ENCODE data around the gene BGN. TPM values are rescaled to one million over a fixed set of nuclear protein-coding genes. Genes with fewer than 3 reads are reported as not detected.
A peak's percentile ranks its signal among the peaks of the same experiment; 100 is the strongest.

BGN gene
- total RNA-seq, 3 donors from 2014 or later, result 9.7 to 21.3 (median 11.0) TPM

- H3K4me1 ChIP-seq, result no peaks in the 10 kb centered on the region
- TF ChIP-seq CTCF (IDR thresholded peaks at IDR 0.05) (no peak), POLR2A (IDR thresholded peaks at IDR 0.05) (no peak), POLR2AphosphoS5 (IDR thresholded peaks at IDR 0.05) (no peak)
- H3K27me3 ChIP-seq, result peaks cover 0 to 49% of the 10 kb centered on the region in 2 donors
- H3K9me3 ChIP-seq, result no peaks in the 10 kb centered on the region
- intact Hi-C loops (cut with DNase I; ENCODE audit: low total_unique reads), result no loop called here
- no peak overlapping the region for H3K4me3 ChIP-seq
- H3K27ac ChIP-seq, result no peak overlapping the region
- DNase-seq (ENCODE audit: low spot score in 2 of 2), result no peak
- H3K36me3 ChIP-seq, result no peaks in the 10 kb centered on the region
These were observed 28.9 kb upstream of the BGN start for GRCh38 chrX:153465691-153466380.

DNA sequence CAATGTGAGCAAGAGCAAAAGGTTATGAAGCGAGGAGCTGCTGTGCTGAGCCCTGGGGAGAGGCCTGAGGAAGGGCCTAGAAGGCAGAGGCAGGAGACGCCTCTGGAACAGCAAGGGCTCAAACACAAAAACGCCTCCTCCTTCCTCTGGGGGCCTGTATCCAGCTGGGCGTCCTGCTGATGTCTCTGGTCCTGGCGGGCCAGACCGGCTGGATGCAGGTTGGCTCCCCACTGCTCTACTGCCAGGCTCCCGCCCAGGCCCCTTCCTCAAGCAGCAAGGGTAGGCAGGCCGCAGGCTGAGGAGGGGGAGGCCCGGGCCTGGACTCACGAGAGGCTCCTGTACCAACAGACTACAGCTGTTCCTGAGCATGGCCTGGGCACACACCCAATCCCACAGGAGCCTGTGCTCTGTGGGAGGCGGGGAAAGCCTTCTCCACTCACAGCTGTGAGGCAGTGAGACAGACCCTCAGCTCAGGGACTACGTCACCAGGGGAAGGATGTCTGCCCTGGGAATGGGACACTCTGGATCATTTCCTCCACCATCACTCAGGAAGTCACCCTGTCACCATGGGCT is 26.7 kb upstream of the BGN start:
- H3K27ac ChIP-seq, result no peak overlapping the region
- H3K4me1 ChIP-seq, result no peaks in the 10 kb centered on the region
- H3K9me3 ChIP-seq, result no peaks in the 10 kb centered on the region
- no peaks in the 10 kb centered on the region for H3K36me3 ChIP-seq
- TF ChIP-seq CTCF (IDR thresholded peaks at IDR 0.05) (no peak), POLR2AphosphoS5 (IDR thresholded peaks at IDR 0.05) (no peak), POLR2A (IDR thresholded peaks at IDR 0.05) (no peak)
- H3K4me3 ChIP-seq, result no peak overlapping the region
- no peak for DNase-seq (ENCODE audit: low spot score in 2 of 2)
- H3K27me3 ChIP-seq, result peaks cover 0 to 52% of the 10 kb centered on the region in 2 donors
- intact Hi-C loops (cut with DNase I; ENCODE audit: low total_unique reads), result no loop called here

GRCh38 chrX:153469811-153470410 is 24.9 kb upstream of the BGN start:
- Histone ChIP-seq H3K27me3 (peaks cover 0 to 53% of the 10 kb centered on the region in 2 donors), H3K4me1 (no peaks in the 10 kb centered on the region), H3K27ac (peak overlapping the region; percentile 45 to 79), H3K4me3 (peak overlapping the region; percentile 63 to 73 (median 64)), H3K9me3 (no peaks in the 10 kb centered on the region), H3K36me3 (no peaks in the 10 kb centered on the region)
- DNase-seq (ENCODE audit: low spot score in 2 of 2), result no peak
- TF ChIP-seq POLR2AphosphoS5 (IDR thresholded peaks at IDR 0.05), result no peak
- peak in 1 of 3 donors; percentile 30 for TF ChIP-seq CTCF (IDR thresholded peaks at IDR 0.05)
- no peak for TF ChIP-seq POLR2A (IDR thresholded peaks at IDR 0.05)
- intact Hi-C loops (cut with DNase I; ENCODE audit: low total_unique reads), result no loop called here

GRCh38 chrX:153470411-153471363 is 24.1 kb upstream of the BGN start, which contains the start of gene HAUS7:
Gene HAUS7, minus strand, starts transcription at chrX:153470576. Its CDS starts 19 bp downstream, at chrX:153470557.
- TF ChIP-seq POLR2AphosphoS5 (IDR thresholded peaks at IDR 0.05), result peak in 1 of 3 donors; percentile 34
- no peak for TF ChIP-seq POLR2A (IDR thresholded peaks at IDR 0.05)
- TF ChIP-seq CTCF (IDR thresholded peaks at IDR 0.05), result peak; percentile 17 to 55 (median 20)
- intact Hi-C loops (cut with DNase I; ENCODE audit: low total_unique reads), result no loop called here
- Histone ChIP-seq H3K9me3 (no peaks in the 10 kb centered on the region), H3K27me3 (peaks cover 0 to 57% of the 10 kb centered on the region in 2 donors), H3K27ac (peak within 1 kb of the TSS; percentile 45 to 79), H3K4me3 (peak within 1 kb of the TSS; percentile 63 to 73 (median 64)), H3K36me3 (no peaks in the 10 kb centered on the region), H3K4me1 (no peaks in the 10 kb centered on the region)
- DNase-seq (ENCODE audit: low spot score in 2 of 2), result peak; percentile 83 to 84
